HG02973 (cell line): ENCODE measurements around the gene FBXL17.
"Not testable (repeated sequence)": the region's sequence is repeated elsewhere in the genome, so short reads cannot be mapped to it uniquely, and the experiment has no call there.

Source experiments
- ATAC-seq: cut with Tn5 transposase; IDR thresholded peaks from one replicate; pipeline ENCODE4 v1.9.1; 2021; ENCODE audit warnings: moderate library complexity; ENCODE audit not compliant: unreplicated experiment

Gene FBXL17

GRCh38 chr5:108171759-108172158 is 210.1 kb downstream of the FBXL17 start:
- no peak for ATAC-seq

GRCh38 chr5:108168915-108169314 is 213.0 kb downstream of the FBXL17 start:
- ATAC-seq, result no peak

GRCh38 chr5:108167174-108167573 is 214.7 kb downstream of the FBXL17 start:
- no peak for ATAC-seq

- ATAC-seq, result no peak
Observed at GRCh38 chr5:108164574-108164973, 217.3 kb downstream of the FBXL17 start.

- ATAC-seq, result not testable (repeated sequence)
Observed at GRCh38 chr5:108152854-108153253, 229.0 kb downstream of the FBXL17 start.

- no peak for ATAC-seq
Observed at GRCh38 chr5:108149369-108149768, 232.5 kb downstream of the FBXL17 start.

- ATAC-seq, result peak; percentile 74
Observed at GRCh38 chr5:108148715-108149139, 233.2 kb downstream of the FBXL17 start.

- no peak for ATAC-seq
Observed at GRCh38 chr5:108146222-108146621, 235.7 kb downstream of the FBXL17 start.

GRCh38 chr5:108145351-108145750 is 236.5 kb downstream of the FBXL17 start:
- ATAC-seq, result no peak

- no peak for ATAC-seq
Observed at GRCh38 chr5:108144332-108144731, 237.6 kb downstream of the FBXL17 start.

GRCh38 chr5:108143581-108143980 is 238.3 kb downstream of the FBXL17 start:
- ATAC-seq, result no peak

GRCh38 chr5:108141676-108142075 is 240.2 kb downstream of the FBXL17 start:
- ATAC-seq, result no peak

GRCh38 chr5:108136493-108136892 is 245.4 kb downstream of the FBXL17 start:
- ATAC-seq, result no peak

GRCh38 chr5:108129129-108129528 is 252.8 kb downstream of the FBXL17 start:
- ATAC-seq, result no peak

GRCh38 chr5:108125771-108126511 is 256.0 kb downstream of the FBXL17 start:
- ATAC-seq, result peak; percentile 62

- ATAC-seq, result no peak
Observed at GRCh38 chr5:108124596-108124995, 257.3 kb downstream of the FBXL17 start.

GRCh38 chr5:108122702-108123101 is 259.2 kb downstream of the FBXL17 start:
- ATAC-seq, result no peak

- ATAC-seq, result no peak
Observed at GRCh38 chr5:108118813-108119514, 262.9 kb downstream of the FBXL17 start.

- no peak for ATAC-seq
Observed at GRCh38 chr5:108115673-108116072, 266.2 kb downstream of the FBXL17 start.

- ATAC-seq, result no peak
Observed at GRCh38 chr5:108113950-108114349, 267.9 kb downstream of the FBXL17 start.

- no peak for ATAC-seq
Observed at GRCh38 chr5:108111736-108112135, 270.2 kb downstream of the FBXL17 start.

- no peak for ATAC-seq
Observed at GRCh38 chr5:108109059-108109458, 272.8 kb downstream of the FBXL17 start.
